ENCODE data around the gene ABCD3. TPM values are rescaled to one million over a fixed set of nuclear protein-coding genes. Genes with fewer than 3 reads are reported as not detected.
"Not testable (repeated sequence)": the region's sequence is repeated elsewhere in the genome, so short reads cannot be mapped to it uniquely, and the experiment has no call there.

The ABCD3 gene
- total RNA-seq, 4 donors from 2014 or later: 33.4 to 42.8 (median 36.6) TPM

GRCh38 chr1:94562519-94563260, 144.5 kb downstream of the ABCD3 start:
- Histone ChIP-seq H3K36me3 (no peaks in the 10 kb centered on the region), H3K27me3 (no peaks in the 10 kb centered on the region), H3K9me3 (no peaks in the 10 kb centered on the region), H3K4me1 (no peaks in the 10 kb centered on the region), H3K4me3 (no peak overlapping the region), H3K27ac (no peak overlapping the region)
- in situ Hi-C loops (cut with MboI; ENCODE audit: low sequenced_read_pairs in 4 of 4) (no loop called here), intact Hi-C loops (cut with DNase I; ENCODE audit: low total_unique reads) (no loop called here)
- TF ChIP-seq CTCF (IDR thresholded peaks at IDR 0.05 in 4 of 5, conservative IDR thresholded peaks at IDR 0.05 in 1 of 5) (no peak), POLR2A (IDR thresholded peaks at IDR 0.05) (no peak)
- DNase-seq (no peak), ATAC-seq (no peak)

GRCh38 chr1:94565901-94566300, 147.7 kb downstream of the ABCD3 start:
- in situ Hi-C loops (cut with MboI; ENCODE audit: low sequenced_read_pairs in 4 of 4) (no loop called here), intact Hi-C loops (cut with DNase I; ENCODE audit: low total_unique reads) (no loop called here)
- DNase-seq (no peak), ATAC-seq (no peak)
- Histone ChIP-seq H3K27me3 (no peaks in the 10 kb centered on the region), H3K4me3 (no peak overlapping the region), H3K36me3 (no peaks in the 10 kb centered on the region), H3K27ac (no peak overlapping the region), H3K9me3 (no peaks in the 10 kb centered on the region), H3K4me1 (no peaks in the 10 kb centered on the region)
- TF ChIP-seq CTCF (IDR thresholded peaks at IDR 0.05 in 4 of 5, conservative IDR thresholded peaks at IDR 0.05 in 1 of 5) (no peak), POLR2A (IDR thresholded peaks at IDR 0.05) (no peak)

- in situ Hi-C loops (cut with MboI; ENCODE audit: low sequenced_read_pairs in 4 of 4); H3K36me3 ChIP-seq: not testable (repeated sequence)
These were observed 148.2 kb downstream of the ABCD3 start for GRCh38 chr1:94566436-94566835.

GRCh38 chr1:94567975-94568607, 149.9 kb downstream of the ABCD3 start:
- ATAC-seq; H3K36me3 ChIP-seq; H3K9me3 ChIP-seq; H3K27me3 ChIP-seq; DNase-seq; H3K4me1 ChIP-seq; H3K4me3 ChIP-seq; in situ Hi-C loops (cut with MboI; ENCODE audit: low sequenced_read_pairs in 4 of 4); H3K27ac ChIP-seq; intact Hi-C loops (cut with DNase I; ENCODE audit: low total_unique reads): not testable (repeated sequence)

More at GRCh38 chr1:94566436-94566835, 148.2 kb downstream of the ABCD3 start:
- ATAC-seq; H3K4me1 ChIP-seq; DNase-seq; H3K9me3 ChIP-seq; intact Hi-C loops (cut with DNase I; ENCODE audit: low total_unique reads); H3K27me3 ChIP-seq; H3K27ac ChIP-seq; H3K4me3 ChIP-seq: not testable (repeated sequence)

Other genes with a start within 250 kb of the ABCD3 start
- gene ARHGAP29, start 180.8 kb upstream of the ABCD3 start, total RNA-seq: 10 to 100 TPM in 3 of 4 donors, 1 to 10 TPM in 1; 10.0 to 13.5 (median 11.6) TPM
- 10 to 100 TPM in 1 of 4 donors, 1 to 10 TPM in 3; 3.1 to 10.8 (median 6.3) TPM for gene F3, start 123.4 kb downstream of the ABCD3 start, total RNA-seq

All from gastrocnemius medialis (tissue), 4 donors.